ENCODE data around the gene ADGRD1.
"Not testable (repeated sequence)": the region's sequence is repeated elsewhere in the genome, so short reads cannot be mapped to it uniquely, and the experiment has no call there.

The ADGRD1 gene

DNA sequence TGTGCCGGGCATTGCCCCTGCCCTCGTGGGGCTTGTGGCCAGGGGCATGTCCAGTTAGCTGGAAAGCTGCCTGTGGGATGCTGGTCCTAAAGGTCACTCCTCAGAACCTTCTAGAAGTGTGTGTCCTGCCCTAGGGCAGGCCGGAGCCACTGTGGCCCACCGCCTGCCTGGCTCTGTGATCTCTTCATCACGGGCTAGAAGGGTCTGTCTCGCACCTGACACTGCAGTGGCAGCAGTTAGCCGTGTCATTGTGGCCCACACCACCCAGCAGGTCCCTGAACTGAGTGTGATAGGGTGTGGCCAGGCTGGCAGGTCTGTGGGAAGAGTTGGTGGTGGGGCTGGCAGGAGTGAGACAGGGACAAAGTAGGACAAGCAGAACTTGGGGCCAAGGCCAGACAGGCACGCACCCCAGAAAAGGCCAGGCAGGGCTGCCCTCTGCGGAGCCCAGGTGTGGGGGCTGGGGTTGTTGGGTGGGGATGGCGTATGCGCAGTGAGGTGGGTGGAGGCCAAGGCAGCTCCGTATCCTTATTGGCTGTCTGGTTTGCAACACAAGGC is 41.2 kb downstream of the ADGRD1 start:
- Histone ChIP-seq H3F3A (ENCODE audit: control insufficient read depth, insufficient read depth) (no peaks in the 10 kb centered on the region), H3K9me2 (replicated peaks; ENCODE audit: control insufficient read depth, low read length) (no peaks in the 10 kb centered on the region), H4K20me1 (ENCODE audit: control insufficient read depth, insufficient read depth, low read depth, low read length) (no peaks in the 10 kb centered on the region), H3K27ac (ENCODE audit: low read depth, low read length) (no peak overlapping the region), H3K79me2 (ENCODE audit: control insufficient read depth, low read length) (no peaks in the 10 kb centered on the region), H3K4me1 (ENCODE audit: control insufficient read depth, low read length) (peaks cover 32% of the 10 kb centered on the region), H3K9me3 (ENCODE audit: control insufficient read depth, insufficient read depth, low read length) (no peaks in the 10 kb centered on the region), H3K4me2 (ENCODE audit: low read length) (no peak overlapping the region), H3K27me3 (ENCODE audit: control insufficient read depth, low read length) (no peaks in the 10 kb centered on the region), H3K4me3 (ENCODE audit: low read length) (no peak overlapping the region), H3K36me3 (ENCODE audit: control insufficient read depth, low read length) (no peaks in the 10 kb centered on the region)
- no peak for TF ChIP-seq CTCF (IDR thresholded peaks at IDR 0.05; ENCODE audit: low read depth, low read length, poor library complexity, severe bottlenecking)
- no peak for TF ChIP-seq EZH2phosphoT487 (IDR thresholded peaks at IDR 0.05; ENCODE audit: borderline replicate concordance, low read length)

DNA sequence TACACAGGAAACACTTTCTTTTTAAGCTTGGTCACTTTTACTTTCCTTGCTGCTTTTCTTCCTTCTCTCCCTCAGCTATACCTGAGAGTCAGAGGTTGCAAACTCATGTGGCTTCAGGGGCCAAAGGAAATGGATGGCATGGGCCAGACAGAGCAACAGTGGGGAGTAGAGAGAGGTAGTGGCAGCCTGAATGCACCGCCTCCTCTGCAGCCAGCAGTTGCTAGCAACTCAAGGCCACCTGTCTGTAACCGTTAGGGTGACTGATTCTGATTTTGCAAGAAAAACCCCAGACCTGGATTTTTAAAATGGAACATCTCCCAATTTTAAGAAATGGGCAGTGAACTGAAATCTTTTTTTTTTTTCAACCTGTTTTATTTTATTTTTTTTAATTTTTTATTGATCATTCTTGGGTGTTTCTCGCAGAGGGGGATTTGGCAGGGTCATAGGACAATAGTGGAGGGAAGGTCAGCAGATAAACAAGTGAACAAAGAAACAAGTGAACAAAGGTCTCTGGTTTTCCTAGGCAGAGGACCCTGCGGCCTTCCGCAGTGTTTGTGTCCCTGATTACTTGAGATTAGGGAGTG is 41.8 kb downstream of the ADGRD1 start:
- not testable (repeated sequence) for H3K36me3 ChIP-seq (ENCODE audit: control insufficient read depth, low read length); H3K27me3 ChIP-seq (ENCODE audit: control insufficient read depth, low read length); H3F3A ChIP-seq (ENCODE audit: control insufficient read depth, insufficient read depth); H3K4me2 ChIP-seq (ENCODE audit: low read length); H3K27ac ChIP-seq (ENCODE audit: low read depth, low read length); H4K20me1 ChIP-seq (ENCODE audit: control insufficient read depth, insufficient read depth, low read depth, low read length); H3K9me2 ChIP-seq (replicated peaks; ENCODE audit: control insufficient read depth, low read length); H3K79me2 ChIP-seq (ENCODE audit: control insufficient read depth, low read length); H3K4me3 ChIP-seq (ENCODE audit: low read length); H3K9me3 ChIP-seq (ENCODE audit: control insufficient read depth, insufficient read depth, low read length)
- peaks cover 32% of the 10 kb centered on the region for H3K4me1 ChIP-seq (ENCODE audit: control insufficient read depth, low read length)

- Histone ChIP-seq H3K27me3 (ENCODE audit: control insufficient read depth, low read length) (no peaks in the 10 kb centered on the region), H3K9me2 (replicated peaks; ENCODE audit: control insufficient read depth, low read length) (no peaks in the 10 kb centered on the region), H3K4me2 (ENCODE audit: low read length) (no peak overlapping the region), H3K4me3 (ENCODE audit: low read length) (no peak overlapping the region), H3K9me3 (ENCODE audit: control insufficient read depth, insufficient read depth, low read length) (no peaks in the 10 kb centered on the region), H3K36me3 (ENCODE audit: control insufficient read depth, low read length) (no peaks in the 10 kb centered on the region), H3K27ac (ENCODE audit: low read depth, low read length) (no peak overlapping the region), H3F3A (ENCODE audit: control insufficient read depth, insufficient read depth) (no peaks in the 10 kb centered on the region), H3K79me2 (ENCODE audit: control insufficient read depth, low read length) (no peaks in the 10 kb centered on the region), H3K4me1 (ENCODE audit: control insufficient read depth, low read length) (peaks cover 36% of the 10 kb centered on the region), H4K20me1 (ENCODE audit: control insufficient read depth, insufficient read depth, low read depth, low read length) (no peaks in the 10 kb centered on the region)
- TF ChIP-seq EZH2phosphoT487 (IDR thresholded peaks at IDR 0.05; ENCODE audit: borderline replicate concordance, low read length) (no peak), CTCF (IDR thresholded peaks at IDR 0.05; ENCODE audit: low read depth, low read length, poor library complexity, severe bottlenecking) (no peak)
Measured at GRCh38 chr12:130998136-130998535, 44.4 kb downstream of the ADGRD1 start.

DNA sequence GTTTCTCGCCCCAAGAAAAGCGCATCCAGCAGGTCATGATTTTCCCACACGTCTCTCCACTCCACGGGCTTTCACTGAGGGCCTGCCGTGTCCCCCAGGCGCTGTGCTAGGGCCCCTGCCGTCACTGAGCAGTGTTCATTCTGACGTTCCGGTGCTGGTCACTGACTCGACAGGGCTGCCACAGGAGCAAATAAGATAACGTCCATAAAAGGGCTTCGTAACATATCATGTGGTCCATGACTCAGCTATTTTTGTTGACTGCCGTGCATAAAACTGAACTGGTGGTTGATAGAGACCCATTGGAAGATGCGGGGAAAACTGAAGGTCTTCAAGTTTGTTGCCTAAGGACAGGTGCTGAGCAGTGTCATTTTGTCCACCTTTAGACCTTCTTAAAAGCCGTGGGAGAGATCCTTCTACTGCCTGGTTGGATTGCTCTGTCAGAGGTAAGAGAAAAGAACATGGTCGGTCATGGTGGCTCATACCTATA is 46.3 kb downstream of the ADGRD1 start:
- peaks cover 33% of the 10 kb centered on the region for H3K4me1 ChIP-seq (ENCODE audit: control insufficient read depth, low read length)
- H3F3A ChIP-seq (ENCODE audit: control insufficient read depth, insufficient read depth), result no peaks in the 10 kb centered on the region
- H3K79me2 ChIP-seq (ENCODE audit: control insufficient read depth, low read length), result no peaks in the 10 kb centered on the region
- no peaks in the 10 kb centered on the region for H4K20me1 ChIP-seq (ENCODE audit: control insufficient read depth, insufficient read depth, low read depth, low read length)
- H3K4me2 ChIP-seq (ENCODE audit: low read length), result no peak overlapping the region
- H3K9me3 ChIP-seq (ENCODE audit: control insufficient read depth, insufficient read depth, low read length), result no peaks in the 10 kb centered on the region
- no peaks in the 10 kb centered on the region for H3K36me3 ChIP-seq (ENCODE audit: control insufficient read depth, low read length)
- H3K27ac ChIP-seq (ENCODE audit: low read depth, low read length), result no peak overlapping the region
- TF ChIP-seq CTCF (IDR thresholded peaks at IDR 0.05; ENCODE audit: low read depth, low read length, poor library complexity, severe bottlenecking) (no peak), EZH2phosphoT487 (IDR thresholded peaks at IDR 0.05; ENCODE audit: borderline replicate concordance, low read length) (no peak)
- H3K9me2 ChIP-seq (replicated peaks; ENCODE audit: control insufficient read depth, low read length), result no peaks in the 10 kb centered on the region
- H3K27me3 ChIP-seq (ENCODE audit: control insufficient read depth, low read length), result no peaks in the 10 kb centered on the region
- no peak overlapping the region for H3K4me3 ChIP-seq (ENCODE audit: low read length)
